Activated T-cell treated with anti-CD3 and anti-CD28 coated beads, Interleukin-2, amount 50 U/mL, for 24 hours (primary cell): ENCODE measurements around the gene ZHX3.
A peak's percentile ranks its signal among the peaks of the same experiment; 100 is the strongest.

Experiments
- DNase-seq: peaks from one replicate; pipeline ENCODE4 v3.0.0-alpha.2; 2020
- H3K27ac Mint-ChIP-seq: 2 replicates; pipeline ENCODE4 v1.8.0; 2020; ENCODE audit warnings: mild to moderate bottlenecking, mixed read lengths
- H3K27me3 Mint-ChIP-seq: 2 replicates; pipeline ENCODE4 v1.8.0; 2020; ENCODE audit warnings: mixed read lengths
- H3K36me3 Mint-ChIP-seq: 2 replicates; pipeline ENCODE4 v1.8.0; 2020; ENCODE audit warnings: low read depth, mixed read lengths
- H3K4me1 Mint-ChIP-seq: 2 replicates; pipeline ENCODE4 v1.8.0; 2020; ENCODE audit warnings: low read depth, mixed read lengths
- H3K4me3 Mint-ChIP-seq: 2 replicates; pipeline ENCODE4 v1.8.0; 2020; ENCODE audit warnings: mild to moderate bottlenecking, moderate library complexity, mixed read lengths
- H3K9me3 Mint-ChIP-seq: 2 replicates; pipeline ENCODE4 v1.8.0; 2020; ENCODE audit warnings: mixed read lengths

ZHX3 gene

GRCh38 chr20:41145821-41146620 lies 171.5 kb downstream of the ZHX3 start:
- no peak overlapping the region for H3K4me3 Mint-ChIP-seq
- H3K27me3 Mint-ChIP-seq = no peaks in the 10 kb centered on the region
- peaks cover 97% of the 10 kb centered on the region for H3K4me1 Mint-ChIP-seq
- DNase-seq = no peak
- no peaks in the 10 kb centered on the region for H3K9me3 Mint-ChIP-seq
- H3K36me3 Mint-ChIP-seq = peaks cover 50% of the 10 kb centered on the region
- H3K27ac Mint-ChIP-seq = peak overlapping the region; percentile 97

- H3K4me3 Mint-ChIP-seq = no peak overlapping the region
- H3K36me3 Mint-ChIP-seq = peaks cover 57% of the 10 kb centered on the region
- no peaks in the 10 kb centered on the region for H3K9me3 Mint-ChIP-seq
- H3K4me1 Mint-ChIP-seq = peaks cover 97% of the 10 kb centered on the region
- H3K27me3 Mint-ChIP-seq = no peaks in the 10 kb centered on the region
- peak overlapping the region; percentile 97 for H3K27ac Mint-ChIP-seq
- DNase-seq = no peak
Observed at GRCh38 chr20:41145317-41145716, 172.2 kb downstream of the ZHX3 start.

DNA sequence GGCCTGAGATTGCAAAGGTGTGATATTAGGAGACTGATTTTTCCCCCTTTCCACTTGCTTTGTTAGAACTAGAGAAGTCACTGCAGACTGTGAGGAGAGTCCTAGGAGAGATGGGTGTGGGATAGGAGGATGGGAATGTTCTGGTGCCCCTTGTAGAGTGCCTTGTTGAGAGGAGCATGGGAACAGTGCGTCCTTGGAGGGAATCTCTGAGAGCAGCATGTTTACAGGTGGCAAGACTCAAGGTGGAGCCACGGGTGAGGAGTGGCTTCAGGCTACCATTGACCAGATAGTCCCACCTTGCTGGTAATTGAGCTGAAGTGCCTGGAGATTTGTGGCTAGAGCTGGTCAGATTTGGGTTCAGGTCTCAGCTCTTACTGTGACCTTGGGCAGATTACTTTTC lies 174.2 kb downstream of the ZHX3 start:
- Mint-ChIP-seq H3K27me3 (no peaks in the 10 kb centered on the region), H3K4me3 (peak overlapping the region; percentile 94), H3K36me3 (peaks cover 68% of the 10 kb centered on the region), H3K27ac (peak overlapping the region; percentile 97), H3K4me1 (peaks cover 95% of the 10 kb centered on the region), H3K9me3 (no peaks in the 10 kb centered on the region)
- peak; percentile 29 for DNase-seq

DNA sequence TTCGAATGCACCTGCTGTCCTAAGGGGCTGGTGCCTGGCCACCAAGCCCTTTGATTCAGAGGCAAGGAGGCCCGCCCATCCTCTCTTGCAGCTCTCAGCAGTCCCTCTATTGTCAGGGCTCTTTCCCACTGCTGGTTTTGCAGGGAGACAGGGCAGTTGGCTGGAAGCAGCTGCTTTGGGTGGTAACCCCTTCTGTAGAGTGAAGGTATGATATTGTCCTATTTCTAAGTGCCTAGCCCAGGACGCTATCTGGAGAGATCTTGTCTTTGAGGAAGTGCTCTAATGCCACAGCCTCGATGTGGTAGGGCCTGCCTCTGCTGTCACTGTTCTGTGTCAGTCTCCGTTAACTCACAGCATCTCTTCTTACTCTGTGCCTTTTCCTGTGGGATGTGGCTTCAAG lies 174.6 kb downstream of the ZHX3 start:
- H3K27me3 Mint-ChIP-seq = no peaks in the 10 kb centered on the region
- peak; percentile 36 for DNase-seq
- H3K9me3 Mint-ChIP-seq = no peaks in the 10 kb centered on the region
- H3K4me3 Mint-ChIP-seq = peak overlapping the region; percentile 94
- peaks cover 66% of the 10 kb centered on the region for H3K36me3 Mint-ChIP-seq
- peaks cover 90% of the 10 kb centered on the region for H3K4me1 Mint-ChIP-seq
- peak overlapping the region; percentile 97 for H3K27ac Mint-ChIP-seq

DNA sequence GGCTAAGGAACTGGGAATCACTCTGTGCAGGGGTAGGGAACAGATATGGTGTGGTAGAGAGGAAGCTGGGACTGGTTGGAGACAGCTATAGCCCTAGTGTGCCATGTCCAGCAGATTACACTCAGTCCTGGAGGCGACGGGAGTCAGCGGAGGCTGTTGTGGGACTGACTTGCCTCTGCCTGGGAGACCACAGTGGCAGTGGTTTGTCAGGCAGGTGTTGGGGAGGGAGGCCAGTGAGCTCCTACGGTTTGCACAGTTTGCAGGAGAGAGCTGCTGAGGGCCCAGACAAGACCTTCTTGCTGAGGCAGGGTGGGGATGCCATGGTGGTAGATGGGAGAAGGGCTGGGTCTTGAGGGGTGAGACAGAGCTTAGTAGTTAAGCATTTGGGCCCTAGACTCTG lies 175.3 kb downstream of the ZHX3 start:
- Mint-ChIP-seq H3K4me1 (peaks cover 86% of the 10 kb centered on the region), H3K4me3 (peak overlapping the region; percentile 94), H3K9me3 (no peaks in the 10 kb centered on the region), H3K27ac (peak overlapping the region; percentile 97), H3K36me3 (peaks cover 64% of the 10 kb centered on the region), H3K27me3 (no peaks in the 10 kb centered on the region)
- peak; percentile 47 for DNase-seq

- peak overlapping the region; percentile 94 for H3K4me3 Mint-ChIP-seq
- H3K9me3 Mint-ChIP-seq = no peaks in the 10 kb centered on the region
- peak overlapping the region; percentile 97 for H3K27ac Mint-ChIP-seq
- peaks cover 80% of the 10 kb centered on the region for H3K4me1 Mint-ChIP-seq
- H3K27me3 Mint-ChIP-seq = no peaks in the 10 kb centered on the region
- peak; percentile 55 for DNase-seq
- peaks cover 57% of the 10 kb centered on the region for H3K36me3 Mint-ChIP-seq
Observed at GRCh38 chr20:41141153-41141815, 176.2 kb downstream of the ZHX3 start.

- Mint-ChIP-seq H3K27me3 (no peaks in the 10 kb centered on the region), H3K4me1 (peaks cover 80% of the 10 kb centered on the region), H3K9me3 (no peaks in the 10 kb centered on the region)
Observed at GRCh38 chr20:41140226-41141133, 177.1 kb downstream of the ZHX3 start.

DNA sequence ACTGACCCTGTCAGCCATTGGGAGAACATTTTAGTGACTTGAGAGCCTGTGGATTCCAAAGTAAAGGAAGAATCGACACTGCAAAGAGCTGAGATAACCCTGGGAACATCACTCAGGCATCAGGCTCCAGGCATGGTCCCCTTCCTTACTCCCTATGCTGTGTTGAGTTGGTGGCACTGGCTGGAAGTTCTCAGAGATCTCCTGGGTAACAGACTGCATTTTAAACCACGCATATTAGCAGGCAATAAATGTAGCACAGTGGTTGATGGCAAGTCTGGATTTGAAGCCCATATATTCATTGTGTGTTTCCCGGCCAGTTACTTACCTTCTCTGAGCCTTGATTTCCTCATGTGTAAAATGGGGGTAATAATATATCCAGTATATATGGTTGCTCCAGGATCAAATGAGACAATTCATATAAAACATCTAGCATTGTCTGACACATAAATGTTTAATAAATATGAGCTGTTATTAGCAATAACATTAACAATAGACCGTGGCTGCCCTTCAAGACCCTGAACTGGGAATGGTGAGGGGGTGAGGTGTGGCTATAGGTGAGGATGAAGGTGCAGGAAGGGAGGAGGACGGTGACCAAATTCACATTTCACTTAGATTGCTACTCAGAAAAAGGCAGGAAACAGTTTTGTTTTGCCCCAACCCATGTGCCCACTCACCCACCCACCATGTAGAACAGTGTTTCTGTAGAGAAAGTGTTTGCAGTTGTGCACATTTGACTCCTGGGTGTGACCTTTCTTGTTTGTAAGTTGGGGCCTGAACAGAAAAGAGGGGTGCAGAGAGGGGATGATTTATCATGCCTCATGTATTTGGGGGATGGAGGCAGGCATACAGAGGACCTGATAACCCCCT lies 178.1 kb downstream of the ZHX3 start:
- H3K4me1 Mint-ChIP-seq = peaks cover 80% of the 10 kb centered on the region
- no peaks in the 10 kb centered on the region for H3K9me3 Mint-ChIP-seq
- peak overlapping the region; percentile 97 for H3K27ac Mint-ChIP-seq
- DNase-seq = no peak
- H3K4me3 Mint-ChIP-seq = peak overlapping the region; percentile 94
- H3K27me3 Mint-ChIP-seq = no peaks in the 10 kb centered on the region
- H3K36me3 Mint-ChIP-seq = peaks cover 42% of the 10 kb centered on the region

More at GRCh38 chr20:41140226-41141133, 177.1 kb downstream of the ZHX3 start:
- peak; percentile 44 for DNase-seq
- H3K27ac Mint-ChIP-seq = peak overlapping the region; percentile 97
- peaks cover 50% of the 10 kb centered on the region for H3K36me3 Mint-ChIP-seq
- peak overlapping the region; percentile 94 for H3K4me3 Mint-ChIP-seq

GRCh38 chr20:41138475-41139226 lies 178.9 kb downstream of the ZHX3 start:
- H3K27ac Mint-ChIP-seq = peak overlapping the region; percentile 97
- DNase-seq = peak; percentile 62
- H3K27me3 Mint-ChIP-seq = no peaks in the 10 kb centered on the region
- H3K4me1 Mint-ChIP-seq = peaks cover 79% of the 10 kb centered on the region
- H3K36me3 Mint-ChIP-seq = peaks cover 34% of the 10 kb centered on the region
- no peaks in the 10 kb centered on the region for H3K9me3 Mint-ChIP-seq
- peak overlapping the region; percentile 94 for H3K4me3 Mint-ChIP-seq

- Mint-ChIP-seq H3K27ac (peak overlapping the region; percentile 97), H3K36me3 (peaks cover 34% of the 10 kb centered on the region), H3K27me3 (no peaks in the 10 kb centered on the region), H3K9me3 (no peaks in the 10 kb centered on the region), H3K4me1 (peaks cover 76% of the 10 kb centered on the region), H3K4me3 (peak overlapping the region; percentile 94)
- DNase-seq = no peak
Observed at GRCh38 chr20:41137614-41138474, 179.7 kb downstream of the ZHX3 start.

DNA sequence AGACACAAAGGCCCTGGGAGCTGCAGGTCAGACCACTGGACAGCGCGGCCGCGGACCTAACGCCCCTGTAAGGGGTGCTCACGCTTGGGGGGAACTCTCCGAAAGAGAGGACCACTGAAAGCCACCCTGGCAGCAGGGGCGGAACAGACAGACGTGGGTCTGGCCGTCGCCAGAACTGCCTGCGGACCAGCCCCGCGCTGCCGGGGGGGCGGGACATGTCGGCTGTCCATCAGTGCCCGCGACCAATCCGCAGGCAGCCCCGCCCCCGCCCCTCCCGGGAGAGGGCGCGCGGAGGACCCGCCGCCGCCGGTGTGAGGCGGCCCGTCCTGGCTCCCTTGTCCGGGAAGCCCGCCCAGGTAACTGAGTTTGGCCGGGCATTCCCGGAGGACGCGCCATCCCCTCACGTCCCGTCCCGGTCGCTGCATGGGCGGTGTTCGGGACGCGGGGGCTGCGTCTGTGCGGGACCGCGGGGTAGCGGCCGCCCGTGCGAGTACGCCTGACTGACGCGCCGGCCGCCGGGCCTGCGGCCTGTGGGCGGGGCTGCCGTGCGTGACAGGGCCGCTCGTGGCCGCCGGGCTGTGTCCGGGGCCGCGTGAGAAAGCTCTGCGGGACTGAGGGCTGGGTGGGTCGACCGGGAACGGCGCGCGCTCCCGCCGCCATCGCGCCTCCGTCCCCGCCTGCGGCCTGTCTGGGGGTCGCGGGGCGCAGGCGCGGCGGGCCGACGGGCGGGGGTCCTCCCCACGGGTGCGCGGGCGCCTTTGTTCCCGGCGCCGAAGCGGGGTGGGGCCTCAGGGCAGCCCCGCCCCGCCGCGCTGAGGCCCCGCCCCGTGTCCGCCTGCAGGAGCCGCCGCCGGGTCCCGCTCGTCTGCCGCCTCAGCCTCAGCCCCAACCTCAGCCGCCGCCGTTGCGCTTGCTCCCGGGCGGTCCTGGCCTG lies 180.6 kb downstream of the ZHX3 start, which contains the start of gene PLCG1:
TSS of gene PLCG1 (plus strand) at position 864 of the 934 bp plus-strand sequence. CDS start 99 bp downstream, outside the sequence.
- peak within 1 kb of the TSS; percentile 97 for H3K27ac Mint-ChIP-seq
- peak; percentile 94 for DNase-seq
- peak within 1 kb of the TSS; percentile 94 for H3K4me3 Mint-ChIP-seq
- H3K36me3 Mint-ChIP-seq = peaks cover 34% of the 10 kb centered on the region
- H3K4me1 Mint-ChIP-seq = peaks cover 67% of the 10 kb centered on the region
- no peaks in the 10 kb centered on the region for H3K27me3 Mint-ChIP-seq
- H3K9me3 Mint-ChIP-seq = no peaks in the 10 kb centered on the region
